Measurements from ENCODE around the gene SVIL.
A peak's percentile ranks its signal among the peaks of the same experiment; 100 is the strongest.
"Not testable (repeated sequence)": the region's sequence is repeated elsewhere in the genome, so short reads cannot be mapped to it uniquely, and the experiment has no call there.

Gene SVIL

GRCh38 chr10:29479981-29480954 is 154.5 kb downstream of the SVIL start:
- DNase-seq: no peak

DNA sequence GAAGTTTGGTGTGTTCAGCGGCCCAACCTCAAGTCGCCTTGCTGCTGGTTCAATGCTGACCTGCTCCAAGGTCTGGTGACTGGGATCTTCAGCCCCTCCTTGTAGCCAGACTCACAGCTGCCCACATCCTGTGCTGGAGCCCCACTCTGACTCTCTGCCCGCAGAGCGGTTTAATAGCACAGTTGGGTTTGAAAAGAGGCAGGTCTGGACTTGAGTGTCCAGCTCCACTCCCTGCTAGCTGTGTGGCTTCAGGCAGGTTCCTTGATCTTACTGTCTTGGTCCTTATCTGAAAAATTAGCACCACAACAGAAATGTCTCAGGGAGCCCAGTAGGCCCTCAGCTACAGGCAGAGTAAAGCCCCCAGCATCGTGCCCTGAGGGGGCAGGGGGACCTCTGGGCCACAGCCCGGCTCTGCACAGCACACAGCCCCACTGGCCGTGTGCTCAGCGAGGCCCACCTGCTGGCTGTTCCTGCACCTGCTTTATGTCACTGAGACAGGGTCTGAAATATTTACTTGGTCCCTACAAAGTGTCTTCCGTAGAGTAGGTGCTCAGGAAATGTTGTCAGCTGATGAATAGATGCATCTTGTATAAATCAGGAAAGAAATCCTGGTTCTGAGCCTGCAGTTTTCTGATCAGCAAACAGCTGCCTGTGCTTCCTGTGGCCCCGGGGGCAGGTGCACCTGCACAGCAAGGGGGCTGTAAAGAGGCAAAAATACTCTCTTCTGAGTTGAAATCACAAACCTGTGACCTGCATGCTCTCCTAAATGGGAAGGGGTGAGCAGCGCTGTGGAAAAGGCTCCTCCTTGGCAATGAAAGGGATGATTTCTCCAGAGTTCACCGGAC is 155.5 kb downstream of the SVIL start:
- no peak for DNase-seq

GRCh38 chr10:29473406-29474100 is 161.2 kb downstream of the SVIL start:
- no peak for DNase-seq

DNA sequence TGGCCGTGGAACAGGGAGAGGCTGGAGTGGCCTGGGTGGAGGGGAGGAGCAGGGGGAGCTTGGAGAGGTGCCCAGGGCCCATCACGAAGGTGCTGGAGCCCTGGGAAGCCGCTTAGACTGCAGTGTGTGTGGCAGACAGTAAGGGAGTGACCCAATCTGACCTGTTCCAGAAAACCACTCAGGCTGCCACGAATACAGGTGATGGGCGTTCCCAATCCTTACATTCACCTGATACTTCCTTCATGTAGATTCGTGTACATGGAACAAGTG is 161.7 kb downstream of the SVIL start:
- no peak for DNase-seq

DNA sequence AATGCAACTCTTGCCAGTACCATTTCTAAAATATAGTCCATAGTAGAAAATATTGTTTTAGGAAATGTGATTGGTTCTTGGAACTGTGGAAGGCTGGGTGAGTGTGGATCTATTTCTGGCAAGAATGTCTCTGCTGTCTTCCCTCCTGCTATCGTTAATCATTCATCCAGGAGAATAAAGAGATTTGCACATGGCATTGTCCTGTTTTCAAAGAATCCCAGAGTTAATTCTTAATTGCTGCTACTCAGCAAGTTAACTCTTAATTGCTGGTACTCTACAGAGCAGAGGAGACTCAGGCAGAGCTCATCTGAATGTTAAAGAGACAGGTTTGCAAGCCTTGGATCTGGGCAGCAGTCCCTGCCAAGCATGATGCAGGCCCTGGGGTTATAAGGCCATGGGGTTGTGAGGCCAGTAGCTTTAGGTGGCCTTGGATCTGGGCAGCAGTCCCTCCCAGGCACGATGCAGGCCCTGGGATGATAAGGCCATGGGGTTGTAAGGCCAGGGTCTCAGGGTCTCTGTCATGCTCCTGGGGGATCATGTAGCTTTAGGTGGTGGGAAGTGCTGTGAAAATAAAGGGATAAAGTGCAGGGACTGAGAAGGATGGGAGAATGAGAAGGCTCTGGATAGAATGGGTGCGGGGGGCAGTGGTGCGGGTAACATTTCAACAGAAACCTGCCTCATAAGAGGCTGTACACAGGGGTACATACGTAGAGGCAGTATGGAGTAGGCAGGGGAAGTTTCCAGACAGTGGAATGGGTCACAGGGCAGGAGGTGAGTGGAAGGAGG is 162.3 kb downstream of the SVIL start:
- no peak for DNase-seq

DNA sequence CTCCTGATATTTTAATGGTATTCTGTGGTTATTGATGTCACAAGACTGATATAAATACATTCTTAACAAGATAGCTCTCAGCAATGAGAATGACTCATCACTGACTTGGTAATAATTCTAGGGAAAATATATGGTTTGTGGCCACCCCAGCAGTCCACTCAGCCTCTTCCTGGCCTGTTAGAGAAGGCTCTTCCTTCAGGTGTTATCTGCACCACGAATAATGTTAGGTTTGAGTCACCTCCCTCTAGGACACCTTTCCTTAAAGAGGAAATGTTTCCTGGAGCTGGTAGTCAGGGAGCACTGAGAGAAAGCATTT is 163.3 kb downstream of the SVIL start:
- DNase-seq: no peak

GRCh38 chr10:29470843-29471543 is 163.8 kb downstream of the SVIL start:
- no peak for DNase-seq

DNA sequence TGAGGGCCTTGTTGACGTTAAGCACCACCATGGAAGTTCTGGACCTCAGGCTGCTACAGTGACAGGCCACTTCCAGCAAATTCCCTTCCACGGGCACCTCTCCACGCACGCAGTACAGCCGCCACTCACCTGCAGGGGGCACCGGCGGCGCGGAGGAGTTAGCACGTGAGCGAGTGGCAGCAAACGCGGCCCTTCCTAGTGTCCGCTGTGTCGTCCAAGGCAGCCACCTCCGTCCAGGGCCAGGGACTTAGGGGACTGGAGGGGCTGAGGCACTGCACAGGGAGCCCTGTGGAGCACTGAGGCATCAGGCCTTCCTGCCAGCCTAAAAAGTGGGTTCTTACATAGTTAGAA is 164.4 kb downstream of the SVIL start:
- no peak for DNase-seq

DNA sequence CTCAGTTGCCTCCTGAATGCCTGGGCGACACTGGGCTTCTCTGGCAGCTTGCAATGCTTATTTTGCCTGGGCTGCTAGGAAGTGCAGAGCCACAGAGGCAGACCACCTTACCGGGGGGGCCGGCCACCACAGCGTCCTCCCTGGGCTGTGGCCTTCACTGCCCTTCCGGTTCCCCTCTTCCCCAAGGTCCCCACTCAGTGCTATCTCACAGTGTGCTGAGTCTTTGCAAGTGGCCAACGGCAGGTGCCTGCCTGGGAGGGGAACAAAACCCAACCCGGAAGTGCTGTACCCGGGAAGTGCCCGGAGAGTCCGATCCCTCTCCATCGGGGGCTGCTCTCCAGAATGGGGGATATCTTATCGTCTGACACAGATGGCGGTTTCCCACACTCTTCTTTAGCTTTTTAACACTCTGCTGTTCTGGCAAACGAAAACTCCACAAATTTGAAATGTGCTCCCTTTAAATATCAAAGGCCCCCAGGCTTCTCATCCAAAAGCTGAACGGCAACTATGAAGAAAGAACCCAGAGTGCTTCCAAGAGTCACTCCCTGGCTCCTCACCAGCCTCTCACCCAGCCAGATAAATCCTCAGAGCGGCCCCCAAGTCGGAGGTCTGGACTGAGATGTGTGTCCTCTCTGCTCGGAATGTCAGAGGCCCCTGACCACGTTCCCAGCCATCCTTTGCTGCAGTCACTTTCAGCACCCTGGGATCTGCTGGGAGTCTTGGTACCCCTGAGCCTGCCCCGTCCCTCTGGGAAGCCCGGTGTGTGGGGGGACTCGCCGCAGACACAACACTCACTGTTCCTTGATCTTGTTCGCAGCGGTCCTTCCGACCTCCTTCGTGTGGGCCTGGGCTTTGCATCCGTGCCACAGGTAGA is 165.1 kb downstream of the SVIL start:
- no peak for DNase-seq

DNA sequence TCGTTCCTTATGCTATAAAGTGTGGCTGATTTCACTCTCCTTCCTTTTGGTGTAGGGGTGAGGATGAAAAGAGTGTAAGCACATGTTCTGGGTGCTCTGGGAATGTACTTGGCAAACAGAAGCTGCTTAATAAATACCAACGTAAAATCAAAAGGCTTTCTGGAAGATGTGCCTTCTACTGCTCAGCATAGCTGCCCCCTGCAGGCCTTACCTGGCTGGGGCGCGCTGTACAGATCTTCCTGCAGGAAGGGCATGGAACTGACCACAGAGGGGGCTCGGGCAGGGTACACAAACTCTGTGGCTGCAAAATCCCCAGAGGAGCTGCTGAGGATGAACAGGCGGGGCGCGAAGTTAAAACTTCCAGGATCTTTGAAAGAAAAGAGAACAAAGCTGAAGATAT is 169.4 kb downstream of the SVIL start:
- DNase-seq: no peak

- not testable (repeated sequence) for DNase-seq
Observed at GRCh38 chr10:29464671-29465171, 170.1 kb downstream of the SVIL start.

DNA sequence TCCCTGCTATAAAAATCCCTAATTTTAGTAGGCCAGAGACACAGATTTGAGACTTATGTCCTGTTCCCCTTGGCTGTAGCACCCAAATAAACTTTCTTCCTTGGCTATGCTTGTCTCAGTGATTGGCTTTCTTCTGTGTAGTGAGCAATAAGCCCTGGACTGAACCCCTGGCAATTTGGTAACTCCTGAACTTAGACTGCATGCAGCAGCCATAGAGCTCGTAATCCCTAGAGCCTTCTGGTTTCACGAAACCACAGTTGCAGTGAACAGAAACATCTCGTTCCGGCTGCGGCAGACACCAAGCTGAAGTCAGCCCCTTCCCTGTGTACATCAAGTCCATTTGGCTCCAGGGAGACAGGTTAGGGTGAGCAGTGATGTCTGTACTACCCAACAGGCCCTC is 173.7 kb downstream of the SVIL start:
- no peak for DNase-seq

- DNase-seq: not testable (repeated sequence)
Observed at GRCh38 chr10:29458190-29458589, 176.6 kb downstream of the SVIL start.

DNA sequence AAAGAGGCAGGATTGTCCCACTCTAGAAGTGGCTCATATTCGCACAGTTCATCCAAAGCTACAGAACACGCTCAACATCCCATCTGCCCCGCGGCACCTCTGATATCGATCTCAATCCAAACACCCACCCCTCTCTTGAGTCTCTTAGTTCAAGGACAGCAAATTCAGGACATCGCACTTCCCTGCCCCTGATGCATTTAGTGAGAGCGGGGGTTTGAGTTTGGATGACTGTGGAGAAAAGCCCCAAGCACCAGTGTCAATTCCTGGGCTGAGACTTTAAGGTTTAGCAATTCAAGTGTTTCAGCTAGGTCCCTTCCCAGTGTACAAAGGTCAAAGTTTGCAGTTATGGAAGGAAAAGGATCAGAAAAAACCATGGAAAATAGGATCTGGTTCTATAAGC is 179.7 kb downstream of the SVIL start:
- no peak for DNase-seq

DNA sequence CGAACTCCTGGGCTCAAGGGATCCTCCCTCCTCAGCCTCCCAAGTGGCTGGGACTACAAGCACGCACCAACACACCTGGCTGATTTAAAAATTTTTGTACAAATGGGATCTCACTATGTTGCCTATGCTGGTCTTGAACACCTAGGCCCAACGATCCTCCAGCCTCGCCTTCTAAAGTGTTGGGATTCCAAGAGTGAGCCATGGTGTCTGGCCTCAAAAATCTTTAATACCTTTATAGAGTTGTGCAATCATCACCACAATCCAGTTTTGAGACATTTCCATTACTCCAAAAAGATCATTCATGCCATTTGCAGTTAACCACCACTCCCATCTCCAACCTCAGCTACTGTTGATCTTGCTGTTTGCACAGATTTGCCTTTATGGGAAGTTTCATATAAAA is 180.5 kb downstream of the SVIL start:
- DNase-seq: no peak

- DNase-seq: no peak
Observed at GRCh38 chr10:29452546-29452945, 182.2 kb downstream of the SVIL start.

GRCh38 chr10:29451946-29452345 is 182.8 kb downstream of the SVIL start:
- no peak for DNase-seq

DNA sequence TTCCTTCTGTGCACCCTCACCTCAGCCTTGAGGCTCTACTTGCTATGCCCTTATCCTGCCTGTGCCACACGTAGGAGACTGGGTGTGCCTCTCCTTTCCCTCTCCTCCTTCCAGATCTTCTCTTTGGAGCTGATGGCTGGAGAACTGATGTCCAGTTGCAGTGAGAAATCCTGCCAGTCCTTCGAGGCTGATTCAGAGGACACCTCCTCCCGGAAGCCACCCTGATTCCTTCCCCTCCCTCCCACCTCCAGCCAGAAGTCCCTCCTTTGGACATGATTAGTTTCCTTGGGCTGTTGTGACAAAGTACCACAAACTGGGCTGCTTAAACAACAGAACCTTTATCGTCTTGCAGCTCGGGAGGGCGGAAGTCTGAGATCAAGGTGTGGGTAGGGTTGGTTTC is 184.4 kb downstream of the SVIL start:
- DNase-seq: no peak

DNA sequence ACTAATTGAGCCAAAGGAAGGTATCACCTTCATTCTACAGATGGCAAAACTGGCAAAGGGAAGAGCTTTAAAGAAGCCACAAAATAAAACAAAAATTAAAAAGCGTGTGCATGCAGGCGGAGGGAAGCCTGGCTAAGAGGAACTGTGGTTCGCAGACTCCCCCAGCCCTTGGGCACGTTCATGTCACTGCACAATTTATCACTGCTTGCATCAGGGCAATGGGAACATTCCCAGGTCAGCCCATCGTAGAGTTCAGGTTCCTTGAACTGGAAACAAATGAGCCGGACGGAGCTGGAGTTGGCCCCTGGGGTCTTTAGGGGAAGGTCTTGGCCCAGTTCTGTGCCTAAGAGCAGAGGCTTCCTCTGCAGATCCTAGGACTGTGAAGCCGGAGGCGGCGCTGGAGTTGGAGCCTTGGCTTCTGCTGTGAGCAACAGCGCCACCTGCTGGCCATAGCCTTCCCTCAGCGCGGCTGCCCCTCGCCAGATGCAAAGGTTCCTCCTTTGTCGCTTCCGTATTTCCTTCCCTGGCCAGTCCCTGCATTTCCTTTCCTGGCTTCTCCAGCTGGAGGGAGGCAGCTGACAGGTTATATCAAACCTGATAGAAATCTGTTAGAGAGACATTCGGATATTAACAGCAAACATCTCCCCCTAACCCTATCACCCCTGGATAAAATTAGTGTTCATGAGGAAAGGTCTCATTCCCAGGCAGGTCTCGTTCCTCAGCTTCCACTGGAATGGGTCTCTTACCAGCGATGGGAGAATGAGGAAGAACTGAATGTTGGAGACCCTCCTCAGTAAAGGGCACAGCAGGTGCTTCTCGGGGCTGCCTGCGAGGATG is 185.8 kb downstream of the SVIL start:
- DNase-seq: peak; percentile 71

- no peak for DNase-seq
Observed at GRCh38 chr10:29448125-29448524, 186.6 kb downstream of the SVIL start.
